AG10803 (cell line): ENCODE results near the gene RSRC1.

Experiments used
- DNase-seq: peaks from one replicate; pipeline ENCODE4 v3.0.0; 2010; ENCODE audit warnings: low read depth
- H3K4me3 ChIP-seq: 2 replicates; pipeline ENCODE4 v1.5.1; 2011; ENCODE audit warnings: mild to moderate bottlenecking, low read length, control low read depth
- TF ChIP-seq, protein P1 (sequence below): conservative IDR thresholded peaks from 2 replicates; pipeline ENCODE4 v1.5.1; 2011; ENCODE audit warnings: mild to moderate bottlenecking, low read length, control low read depth, inconsistent platforms

RSRC1 gene

GRCh38 chr3:158100681-158101080 is 9.2 kb upstream of the RSRC1 start:
- TF ChIP-seq, protein P1, sequence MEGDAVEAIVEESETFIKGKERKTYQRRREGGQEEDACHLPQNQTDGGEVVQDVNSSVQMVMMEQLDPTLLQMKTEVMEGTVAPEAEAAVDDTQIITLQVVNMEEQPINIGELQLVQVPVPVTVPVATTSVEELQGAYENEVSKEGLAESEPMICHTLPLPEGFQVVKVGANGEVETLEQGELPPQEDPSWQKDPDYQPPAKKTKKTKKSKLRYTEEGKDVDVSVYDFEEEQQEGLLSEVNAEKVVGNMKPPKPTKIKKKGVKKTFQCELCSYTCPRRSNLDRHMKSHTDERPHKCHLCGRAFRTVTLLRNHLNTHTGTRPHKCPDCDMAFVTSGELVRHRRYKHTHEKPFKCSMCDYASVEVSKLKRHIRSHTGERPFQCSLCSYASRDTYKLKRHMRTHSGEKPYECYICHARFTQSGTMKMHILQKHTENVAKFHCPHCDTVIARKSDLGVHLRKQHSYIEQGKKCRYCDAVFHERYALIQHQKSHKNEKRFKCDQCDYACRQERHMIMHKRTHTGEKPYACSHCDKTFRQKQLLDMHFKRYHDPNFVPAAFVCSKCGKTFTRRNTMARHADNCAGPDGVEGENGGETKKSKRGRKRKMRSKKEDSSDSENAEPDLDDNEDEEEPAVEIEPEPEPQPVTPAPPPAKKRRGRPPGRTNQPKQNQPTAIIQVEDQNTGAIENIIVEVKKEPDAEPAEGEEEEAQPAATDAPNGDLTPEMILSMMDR = no peak
- H3K4me3 ChIP-seq = no peak overlapping the region
- DNase-seq = no peak

DNA sequence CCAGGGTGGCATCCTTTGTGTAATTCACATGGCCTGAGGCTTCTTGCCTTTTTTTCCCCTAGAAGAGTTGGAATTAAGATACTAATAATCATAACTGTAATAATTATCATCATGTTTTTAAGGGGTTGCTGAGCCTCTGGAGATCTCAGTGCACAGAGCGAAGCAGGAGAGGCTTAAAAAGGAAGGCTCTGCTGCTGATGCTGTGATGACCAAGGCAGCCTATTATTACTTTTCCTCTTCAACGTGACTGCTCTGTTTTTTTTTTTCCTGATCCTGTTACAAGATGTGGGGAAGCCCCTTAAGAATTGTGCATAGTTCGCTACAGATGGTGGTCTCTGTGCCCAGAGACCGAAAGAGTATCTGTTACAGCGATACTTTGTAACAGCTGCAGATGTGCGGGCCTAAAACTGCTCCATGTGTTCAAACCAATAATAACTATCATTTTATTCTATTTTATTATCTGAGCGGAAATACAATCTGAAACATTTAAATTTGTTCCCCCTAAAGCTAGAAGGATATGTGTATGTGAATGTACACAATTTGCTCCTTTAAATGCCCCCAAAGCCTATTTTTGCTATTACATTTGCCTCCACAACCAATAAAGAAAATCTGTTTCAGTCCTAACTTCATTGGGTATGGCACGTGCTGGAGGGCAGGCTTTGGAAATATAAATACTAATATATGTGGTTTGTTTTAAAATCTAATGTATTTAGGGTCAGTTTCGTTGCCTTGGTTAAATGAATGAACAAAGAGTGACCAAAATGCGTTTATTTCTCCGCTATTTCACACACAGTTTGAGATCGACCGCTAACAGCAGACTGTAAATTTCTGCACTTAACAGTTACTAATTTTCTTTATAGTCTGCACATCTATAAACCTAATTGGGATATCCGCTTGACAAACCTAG is 8.3 kb upstream of the RSRC1 start:
- H3K4me3 ChIP-seq = no peak overlapping the region
- TF ChIP-seq, protein P1 = no peak
- DNase-seq = no peak

DNA sequence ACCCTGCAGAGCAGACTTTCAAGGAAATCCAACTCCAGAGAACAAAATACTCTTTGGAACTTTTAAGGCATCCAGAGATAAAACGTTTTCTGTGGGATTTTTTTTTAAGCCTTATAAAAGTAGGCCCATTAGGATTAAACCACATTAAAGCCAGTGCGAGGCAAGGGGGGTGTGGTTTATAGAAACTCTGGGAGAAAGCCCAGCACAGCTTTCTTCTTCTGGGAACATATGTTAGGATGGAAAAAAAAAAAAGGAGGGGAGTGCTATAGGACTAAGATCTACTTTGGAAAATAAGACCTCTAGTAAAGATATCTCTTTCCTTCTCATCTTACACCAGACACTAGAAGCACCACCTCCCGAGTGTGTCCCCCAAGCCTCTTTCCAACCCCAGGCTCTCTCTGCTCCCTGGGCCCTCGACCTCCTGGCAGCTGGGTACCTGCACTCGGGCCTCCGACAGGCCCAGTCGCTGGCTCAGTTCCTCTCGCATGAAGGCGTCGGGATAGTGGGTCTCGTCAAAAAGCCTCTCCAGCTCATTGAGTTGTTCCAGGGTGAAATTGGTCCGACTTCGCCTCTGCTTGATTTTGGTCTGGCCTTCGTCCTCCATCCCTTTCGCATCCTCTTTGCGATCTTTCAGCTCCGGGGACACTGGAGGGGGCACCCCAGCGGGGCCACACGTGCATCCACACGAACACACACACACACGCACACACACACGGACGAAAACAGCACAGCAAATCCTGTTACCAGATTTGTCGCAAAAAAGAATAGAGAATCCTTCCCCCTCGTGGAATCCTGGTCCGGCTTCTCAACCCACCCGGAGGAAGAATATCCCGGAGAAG is 7.4 kb upstream of the RSRC1 start:
- TF ChIP-seq, protein P1 = no peak
- peak overlapping the region; percentile 90 for H3K4me3 ChIP-seq
- peak; percentile 1 for DNase-seq

GRCh38 chr3:158103081-158103886 is 6.6 kb upstream of the RSRC1 start:
- peak; percentile 56 for DNase-seq
- H3K4me3 ChIP-seq = peak overlapping the region; percentile 90
- TF ChIP-seq, protein P1 = no peak

- DNase-seq = peak; percentile 16
- TF ChIP-seq, protein P1 = no peak
- peak overlapping the region; percentile 90 for H3K4me3 ChIP-seq
Observed at GRCh38 chr3:158103887-158104327, 6.0 kb upstream of the RSRC1 start.

DNA sequence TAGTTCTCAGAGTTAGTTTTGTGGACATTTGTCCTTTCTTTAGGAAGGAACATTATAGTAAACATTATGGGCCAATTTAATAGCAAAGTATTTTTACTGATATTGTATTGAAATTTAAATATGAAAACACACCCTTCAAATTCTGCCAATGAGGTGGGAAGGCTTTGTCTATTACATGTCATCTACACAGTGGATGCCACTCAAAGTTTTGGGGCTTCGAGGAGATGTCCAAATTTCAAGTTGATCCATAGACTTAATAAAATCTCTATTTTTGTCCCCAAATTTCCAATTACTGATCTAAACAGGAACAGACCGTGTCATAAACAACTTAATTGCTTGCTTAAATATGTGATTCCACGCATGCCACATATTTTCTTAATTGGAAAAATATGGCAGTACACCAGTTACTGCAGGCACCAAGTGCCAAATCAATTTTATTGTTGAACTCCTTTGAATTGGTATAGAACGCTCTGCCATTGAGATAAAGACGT is 5.4 kb upstream of the RSRC1 start:
- TF ChIP-seq, protein P1 = no peak
- DNase-seq = peak; percentile 51

More for the DNA sequence above, 5.4 kb upstream of the RSRC1 start:
- peak overlapping the region; percentile 90 for H3K4me3 ChIP-seq
